H1 (cell line): ENCODE data around the gene YBX3. TPM values are rescaled to one million over a fixed set of nuclear protein-coding genes. Genes with fewer than 3 reads are reported as not detected.

Source experiments
- BACH1 ChIP-seq: IDR thresholded peaks from 2 replicates; pipeline ENCODE4 v1.6.1; 2012; ENCODE audit warnings: low read length, improper control_type of control experiment
- BCL11A ChIP-seq, 2 experiments: IDR thresholded peaks; one replicate each; pipeline ENCODE4 v1.6.1; 2011; ENCODE audit warnings: low read depth in 2 of 2, low read length in 2 of 2, mild to moderate bottlenecking in 2 of 2
- CREB1 ChIP-seq: IDR thresholded peaks from 2 replicates; pipeline ENCODE4 v1.6.1; 2012; ENCODE audit warnings: inconsistent platforms
- MAFK ChIP-seq: IDR thresholded peaks from 2 replicates; pipeline ENCODE4 v1.6.1; 2012; ENCODE audit warnings: low read depth, mild to moderate bottlenecking, improper control_type of control experiment, low read length
- POLR2A ChIP-seq, 2 experiments: IDR thresholded peaks; 1 replicate in 1 of 2; 2 replicates in 1 of 2; pipeline ENCODE4 v1.6.1; 2011; ENCODE audit warnings: low read depth in 2 of 2, low read length in 2 of 2, mild to moderate bottlenecking in 2 of 2; ENCODE audit errors: control extremely low read depth in 1 of 2
- RAD21 ChIP-seq, 2 experiments: IDR thresholded peaks in 1 of 2; conservative IDR thresholded peaks in 1 of 2; 2 replicates each; pipeline ENCODE4 v1.6.1; 2011; ENCODE audit warnings: low read depth in 2 of 2, low read length in 2 of 2, improper control_type of control experiment in 1 of 2, inconsistent platforms in 1 of 2, mild to moderate bottlenecking in 1 of 2, moderate library complexity in 1 of 2
- SP4 ChIP-seq: IDR thresholded peaks from 2 replicates; pipeline ENCODE4 v1.6.1; 2012; ENCODE audit warnings: low read length, inconsistent platforms
- SRF ChIP-seq: IDR thresholded peaks from 2 replicates; pipeline ENCODE4 v1.6.1; 2011; ENCODE audit warnings: mild to moderate bottlenecking, low read depth, low read length, moderate library complexity
- TCF12 ChIP-seq: IDR thresholded peaks from 2 replicates; pipeline ENCODE4 v1.6.1; 2011; ENCODE audit warnings: low read depth, mild to moderate bottlenecking, low read length
- polyA plus RNA-seq, 7 experiments: library from polyadenylated mRNA; depleted of rRNA in 3 of 7; stranded (reverse) in 5 of 7; unstranded in 2 of 7; fragments of >200 nt in 5 of 7; fragments of 200-250 nt in 2 of 7; gene quantifications; 1 replicate in 5 of 7; 2 replicates in 1 of 7; 4 replicates in 1 of 7; pipeline versions ENCODE4 v1.2.1 to v1.2.3, GENCODE V29; 2011 to 2013; ENCODE audit warnings: missing spikeins in 2 of 7, mixed read lengths in 2 of 7
- total RNA-seq: library from RNA; stranded (reverse); fragmentation: NEBNext Ultra II Directional; extraction: Animal tissue kit (Norgen Biotek cat#: 25700); gene quantifications from 2 replicates; pipeline ENCODE4 v1.2.1, GENCODE V29; 2021
- TF ChIP-seq, protein P1 (sequence below): IDR thresholded peaks from 2 replicates; pipeline ENCODE4 v1.6.1; 2011; ENCODE audit warnings: low read length, improper control_type of control experiment

Gene YBX3
- total and polyA plus RNA-seq, 2 of the 8 experiments (the other 6 are each of a cell fraction or from before 2014, with no cell fraction given), result 83.1 to 480 TPM

- TF ChIP-seq, protein P1, sequence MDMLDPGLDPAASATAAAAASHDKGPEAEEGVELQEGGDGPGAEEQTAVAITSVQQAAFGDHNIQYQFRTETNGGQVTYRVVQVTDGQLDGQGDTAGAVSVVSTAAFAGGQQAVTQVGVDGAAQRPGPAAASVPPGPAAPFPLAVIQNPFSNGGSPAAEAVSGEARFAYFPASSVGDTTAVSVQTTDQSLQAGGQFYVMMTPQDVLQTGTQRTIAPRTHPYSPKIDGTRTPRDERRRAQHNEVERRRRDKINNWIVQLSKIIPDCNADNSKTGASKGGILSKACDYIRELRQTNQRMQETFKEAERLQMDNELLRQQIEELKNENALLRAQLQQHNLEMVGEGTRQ, result no peak
- TF ChIP-seq SP4, result no peak
- TF ChIP-seq RAD21 (IDR thresholded peaks at IDR 0.05 in 1 of 2, conservative IDR thresholded peaks at IDR 0.05 in 1 of 2; ENCODE audit: low read depth in 2 of 2, low read length in 2 of 2), result no peak
- no peak for TF ChIP-seq POLR2A (IDR thresholded peaks at IDR 0.05; ENCODE audit: control extremely low read depth in 1 of 2, low read depth in 2 of 2, low read length in 2 of 2)
- TF ChIP-seq TCF12, result no peak
- TF ChIP-seq SRF, result no peak
- TF ChIP-seq BACH1, result no peak
- no peak for TF ChIP-seq MAFK
- TF ChIP-seq CREB1, result no peak
- no peak for TF ChIP-seq BCL11A (IDR thresholded peaks at IDR 0.05; ENCODE audit: low read depth in 2 of 2, low read length in 2 of 2)
Observed at GRCh38 chr12:10720974-10721650, 2.0 kb downstream of the YBX3 start (continued).
